Mucosa of stomach (tissue), 1 donor: Measurements from ENCODE around the gene CLMN.

Source experiments
- H3K27me3 ChIP-seq: one replicate; pipeline ENCODE4 v1.7.0; 2013; ENCODE audit warnings: mild to moderate bottlenecking, low read length; ENCODE audit not compliant: control insufficient read depth, insufficient read depth
- H3K36me3 ChIP-seq: one replicate; pipeline ENCODE4 v1.7.0; 2013; ENCODE audit warnings: low read length; ENCODE audit not compliant: control insufficient read depth, insufficient read depth
- H3K4me1 ChIP-seq: one replicate; pipeline ENCODE4 v1.7.0; 2013; ENCODE audit warnings: mild to moderate bottlenecking, low read length; ENCODE audit not compliant: control insufficient read depth, insufficient read depth
- H3K4me3 ChIP-seq: one replicate; pipeline ENCODE4 v1.7.0; 2013; ENCODE audit warnings: low read length
- H3K9ac ChIP-seq: one replicate; pipeline ENCODE4 v1.7.0; 2013; ENCODE audit warnings: mild to moderate bottlenecking, low read length, moderate library complexity
- H3K9me3 ChIP-seq: one replicate; pipeline ENCODE4 v1.7.0; 2013; ENCODE audit warnings: mild to moderate bottlenecking, low read length, moderate library complexity; ENCODE audit not compliant: control insufficient read depth
- donor health status: Pancreatic carcinoma.

Gene CLMN

DNA sequence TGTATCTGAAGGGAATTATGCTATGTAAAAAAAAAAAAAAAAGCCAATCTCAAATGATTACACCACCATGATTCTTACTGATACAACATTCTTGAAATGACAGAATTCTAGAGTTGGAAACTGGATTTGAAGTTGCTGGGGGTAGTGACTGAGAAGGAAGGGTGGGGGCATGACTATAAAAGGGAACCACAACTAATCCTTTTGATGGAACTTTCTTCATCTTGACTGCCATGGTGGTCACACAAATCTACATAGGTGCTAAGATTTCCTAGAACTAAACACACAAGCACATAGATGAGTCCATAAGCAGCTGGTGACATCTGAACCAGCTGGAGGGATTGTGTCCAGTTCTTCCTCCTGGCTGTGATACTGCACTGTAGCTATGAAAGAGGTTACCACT lies 51.4 kb downstream of the CLMN start:
- no peaks in the 10 kb centered on the region for H3K27me3 ChIP-seq
- no peaks in the 10 kb centered on the region for H3K36me3 ChIP-seq
- no peak overlapping the region for H3K4me3 ChIP-seq
- no peaks in the 10 kb centered on the region for H3K9me3 ChIP-seq
- peaks cover 51% of the 10 kb centered on the region for H3K4me1 ChIP-seq
- H3K9ac ChIP-seq = no peak overlapping the region

DNA sequence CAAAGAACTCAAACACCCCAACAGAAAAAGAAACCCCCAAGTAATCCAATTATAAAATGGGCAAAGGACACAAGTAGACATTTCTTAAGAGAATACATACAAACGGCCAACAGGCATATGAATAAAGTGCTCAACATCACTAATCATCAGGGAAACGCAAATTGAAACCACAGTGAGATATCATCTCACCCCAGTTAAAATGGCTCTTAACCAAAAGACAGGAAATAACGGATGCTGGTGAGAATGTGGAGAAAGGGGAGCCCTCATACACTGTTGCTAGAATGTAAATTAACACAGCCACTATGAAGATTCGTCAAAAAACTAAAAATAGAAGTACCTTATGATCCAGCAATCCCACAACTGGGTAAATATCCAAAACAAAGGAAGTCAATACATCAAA lies 52.4 kb downstream of the CLMN start:
- H3K4me3 ChIP-seq = no peak overlapping the region
- H3K9ac ChIP-seq = no peak overlapping the region
- no peaks in the 10 kb centered on the region for H3K36me3 ChIP-seq
- H3K27me3 ChIP-seq = no peaks in the 10 kb centered on the region
- no peaks in the 10 kb centered on the region for H3K9me3 ChIP-seq
- peaks cover 51% of the 10 kb centered on the region for H3K4me1 ChIP-seq

DNA sequence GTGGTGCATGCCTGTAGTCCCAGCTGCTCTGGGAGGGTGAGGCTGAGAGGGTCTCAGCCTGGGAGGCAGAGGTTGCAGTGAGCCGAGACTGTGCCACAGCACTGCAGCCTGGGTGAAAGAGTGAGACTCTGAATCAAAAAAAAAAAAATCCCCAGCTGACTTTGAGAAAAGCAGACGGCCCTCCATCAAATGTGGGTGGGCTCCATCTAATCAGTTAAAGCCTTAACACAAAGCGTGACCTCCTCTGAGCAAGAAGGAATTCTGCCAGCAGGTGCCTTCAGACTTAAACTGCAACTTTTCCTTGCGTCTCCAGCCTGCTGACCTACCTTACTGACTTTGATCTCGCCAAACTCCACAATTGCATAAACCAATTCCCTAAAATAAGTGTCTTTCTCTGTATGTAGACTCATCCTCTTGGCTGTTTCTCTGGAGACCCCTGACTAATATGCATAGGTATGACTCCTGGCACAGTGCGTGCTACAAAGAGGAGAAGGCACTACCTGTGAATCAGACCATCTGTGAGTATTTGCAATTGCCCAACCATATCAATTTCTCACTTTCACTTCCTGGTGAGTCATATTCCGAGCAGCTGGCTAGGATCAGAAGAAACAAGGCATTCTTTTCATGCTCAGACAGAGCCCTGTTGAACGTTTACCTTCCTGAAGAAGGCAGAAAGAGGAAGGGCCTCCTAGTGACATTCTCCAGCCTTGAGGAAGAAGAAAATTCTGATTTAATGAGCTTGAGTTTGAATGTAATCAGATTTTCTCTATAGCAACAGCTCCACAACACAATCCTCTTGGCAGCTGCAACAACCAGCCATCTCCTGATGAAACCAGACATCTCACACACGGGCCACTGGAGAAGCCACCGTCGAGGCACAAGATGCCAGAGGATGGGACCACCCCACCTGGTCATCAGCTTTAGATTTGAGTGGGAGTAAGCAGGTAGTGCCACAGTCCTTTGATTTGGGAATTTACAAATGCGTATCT lies 54.3 kb downstream of the CLMN start:
- peak overlapping the region; percentile 50 for H3K9ac ChIP-seq
- H3K4me1 ChIP-seq = peaks cover 53% of the 10 kb centered on the region
- H3K4me3 ChIP-seq = no peak overlapping the region
- no peaks in the 10 kb centered on the region for H3K27me3 ChIP-seq
- H3K9me3 ChIP-seq = no peaks in the 10 kb centered on the region
- no peaks in the 10 kb centered on the region for H3K36me3 ChIP-seq

DNA sequence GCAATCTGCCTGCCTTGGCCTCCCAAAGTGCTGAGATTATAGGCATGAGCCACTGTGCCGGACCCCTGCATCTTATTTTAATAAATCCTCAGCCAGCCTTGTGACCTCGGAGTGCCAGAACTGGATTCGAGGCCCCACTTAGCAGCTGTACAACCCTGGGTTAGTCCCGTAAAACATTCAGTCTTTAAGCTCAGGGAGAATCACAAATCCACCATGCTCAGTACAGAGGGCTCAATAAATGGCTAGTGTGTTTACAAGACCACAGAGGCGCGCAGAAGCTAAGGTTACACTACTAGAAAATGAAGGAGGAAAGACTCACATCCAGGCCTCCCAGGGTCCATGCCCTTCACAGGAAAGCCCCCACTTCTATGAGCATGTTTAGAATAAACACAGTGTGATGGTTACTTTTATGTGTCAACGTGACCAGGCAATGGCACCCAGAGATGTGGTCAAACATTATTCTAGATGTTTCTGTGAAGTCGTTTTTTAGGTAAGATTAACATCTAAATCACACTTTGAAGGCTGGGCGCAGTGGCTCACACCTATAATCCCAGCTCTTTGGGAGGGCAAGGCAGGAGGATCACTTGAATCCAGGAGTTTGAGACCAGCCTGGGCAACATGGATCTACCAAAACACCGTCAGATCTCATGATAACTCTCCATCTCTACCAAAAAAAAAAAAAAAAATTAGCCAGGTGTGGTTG lies 55.3 kb downstream of the CLMN start:
- Histone ChIP-seq H3K36me3 (no peaks in the 10 kb centered on the region), H3K9ac (peak overlapping the region; percentile 50), H3K4me3 (no peak overlapping the region)

DNA sequence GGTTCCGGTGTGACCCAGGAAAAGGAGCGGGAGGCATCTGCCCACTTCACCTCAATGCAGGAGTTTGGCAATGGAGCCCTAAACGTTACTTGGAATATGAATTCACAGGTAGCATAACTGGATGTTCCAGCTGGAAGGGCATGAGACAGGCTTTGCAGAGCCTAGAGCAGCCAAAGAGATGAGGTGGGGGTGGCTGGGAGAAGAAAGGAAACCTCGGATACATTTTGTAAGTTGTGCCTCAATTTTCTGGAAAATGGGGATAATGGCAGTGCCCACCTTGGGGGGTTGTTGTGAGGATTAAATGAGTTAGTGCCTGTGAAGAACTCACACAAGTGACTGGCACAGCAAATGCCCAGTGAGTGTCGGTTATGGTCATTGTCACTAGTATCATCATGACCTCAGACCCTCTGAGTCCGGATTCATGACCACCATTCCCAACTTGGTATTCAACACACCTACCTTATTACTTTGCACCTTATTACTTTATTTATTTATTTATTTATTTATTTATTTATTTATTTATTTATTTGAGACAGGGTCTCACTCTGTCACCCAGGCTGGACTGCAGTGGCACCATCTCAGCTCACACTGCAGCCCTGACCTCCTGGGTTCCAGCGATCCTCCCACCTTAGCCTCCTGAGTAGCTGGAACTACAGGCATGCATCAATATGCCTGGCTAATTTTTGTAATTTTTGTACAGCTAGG lies 56.0 kb downstream of the CLMN start:
- Histone ChIP-seq H3K4me3 (no peak overlapping the region), H3K36me3 (no peaks in the 10 kb centered on the region), H3K4me1 (peaks cover 53% of the 10 kb centered on the region), H3K9ac (peak overlapping the region; percentile 9), H3K27me3 (no peaks in the 10 kb centered on the region), H3K9me3 (no peaks in the 10 kb centered on the region)

More for the DNA sequence above, 55.3 kb downstream of the CLMN start:
- H3K27me3 ChIP-seq = no peaks in the 10 kb centered on the region
- peaks cover 53% of the 10 kb centered on the region for H3K4me1 ChIP-seq
- no peaks in the 10 kb centered on the region for H3K9me3 ChIP-seq

DNA sequence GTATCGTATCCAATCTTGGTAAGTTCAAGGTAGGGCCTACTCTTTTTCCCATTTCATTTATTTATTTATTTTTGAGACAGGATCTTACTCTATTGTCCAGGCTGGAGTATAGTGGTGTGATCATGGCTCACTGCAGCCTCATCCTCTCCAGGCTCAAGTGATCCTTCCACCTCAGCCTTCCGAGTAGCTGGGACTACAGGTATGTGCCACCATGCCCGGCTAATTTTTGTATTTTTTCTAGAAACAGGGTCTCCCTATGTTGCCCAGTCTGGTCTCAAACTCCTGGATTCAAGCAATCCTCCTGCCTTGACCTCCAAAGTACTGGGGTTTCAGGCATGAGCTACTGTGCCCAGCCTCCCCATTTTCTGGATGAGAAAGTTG lies 57.2 kb downstream of the CLMN start:
- Histone ChIP-seq H3K4me1 (peaks cover 57% of the 10 kb centered on the region), H3K27me3 (no peaks in the 10 kb centered on the region), H3K36me3 (no peaks in the 10 kb centered on the region), H3K9me3 (no peaks in the 10 kb centered on the region), H3K9ac (no peak overlapping the region), H3K4me3 (no peak overlapping the region)

DNA sequence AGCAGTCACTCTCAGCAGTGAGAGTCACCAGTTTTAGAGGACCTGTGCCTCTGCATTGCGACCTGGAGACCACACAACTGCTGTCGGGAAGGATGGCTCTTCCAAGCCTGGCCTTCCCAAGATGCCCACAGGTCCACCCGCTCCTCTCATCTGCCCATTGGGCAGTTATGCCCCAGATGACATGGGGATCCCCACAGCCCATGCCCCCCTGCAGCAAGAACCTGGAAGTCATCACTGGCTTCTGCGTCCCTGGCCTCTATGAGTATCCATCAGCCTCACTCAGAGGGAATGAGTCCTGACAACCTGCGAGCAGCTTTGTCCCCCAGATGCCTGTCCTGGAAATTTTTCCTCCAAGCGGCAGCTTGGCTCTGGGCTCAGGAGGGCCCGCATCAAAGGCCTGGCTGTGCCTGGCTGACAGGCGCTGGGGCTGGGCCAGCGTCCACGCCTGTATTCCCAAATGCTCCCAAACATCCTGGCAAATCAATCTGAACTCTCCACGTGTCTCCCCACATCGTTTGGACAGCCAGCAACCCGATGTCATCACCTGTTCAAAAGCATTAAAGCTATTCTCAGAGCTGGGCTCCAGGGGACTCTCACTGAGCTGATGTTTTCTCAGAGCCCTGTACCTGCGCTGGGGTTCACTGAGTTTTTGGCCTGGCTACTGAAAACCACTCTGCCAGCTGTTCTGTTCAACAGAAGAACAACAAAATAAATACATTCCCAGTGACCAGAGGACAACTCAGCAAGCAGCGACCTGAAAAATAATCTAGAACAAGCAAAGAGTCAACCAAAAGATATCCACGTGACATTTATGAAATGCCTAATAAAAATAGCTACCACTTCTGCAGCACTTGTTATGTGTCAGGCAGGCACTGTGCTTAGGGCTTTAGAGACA lies 57.8 kb downstream of the CLMN start:
- Histone ChIP-seq H3K27me3 (no peaks in the 10 kb centered on the region), H3K9me3 (no peaks in the 10 kb centered on the region), H3K9ac (peak overlapping the region; percentile 38), H3K4me1 (peaks cover 52% of the 10 kb centered on the region), H3K4me3 (no peak overlapping the region), H3K36me3 (no peaks in the 10 kb centered on the region)

DNA sequence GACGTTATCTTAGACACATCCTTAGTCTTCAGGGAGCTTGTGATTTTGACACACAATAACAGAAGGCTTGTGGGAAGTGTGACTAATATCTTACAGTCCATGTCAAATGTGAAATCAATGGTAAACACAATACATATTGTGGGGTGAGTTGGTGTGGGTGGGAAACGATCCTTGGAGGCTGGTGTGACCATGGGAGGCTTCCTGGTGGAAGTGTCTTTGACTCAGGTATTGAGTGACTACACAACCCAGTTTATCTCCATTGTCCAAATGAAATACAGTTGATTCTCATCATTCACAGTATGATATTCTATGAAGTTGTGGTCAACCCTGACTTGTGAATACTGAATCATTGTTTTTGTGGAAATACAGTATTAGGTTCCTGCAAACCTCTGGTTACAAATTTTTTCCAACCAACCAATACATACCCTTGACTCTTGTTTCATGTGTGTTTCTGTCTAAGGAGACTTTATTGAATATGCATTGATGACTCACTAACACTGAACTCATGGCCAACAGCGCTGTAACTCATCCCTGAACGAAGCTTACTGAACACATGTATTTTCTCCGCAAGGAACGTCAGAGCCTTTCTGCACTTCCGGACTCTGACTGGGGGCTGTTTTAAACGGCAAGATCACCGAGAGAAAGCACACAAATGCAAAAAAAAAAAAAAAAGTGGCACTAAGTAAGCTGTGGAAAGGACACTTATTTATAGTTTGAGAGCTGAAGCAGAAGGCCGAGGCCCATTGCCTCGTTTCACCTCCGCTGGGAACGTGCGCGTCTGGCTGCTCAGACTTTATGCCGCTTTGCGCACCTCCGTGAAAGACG lies 59.0 kb downstream of the CLMN start:
- peaks cover 47% of the 10 kb centered on the region for H3K4me1 ChIP-seq
- H3K36me3 ChIP-seq = no peaks in the 10 kb centered on the region
- H3K4me3 ChIP-seq = no peak overlapping the region
- no peaks in the 10 kb centered on the region for H3K9me3 ChIP-seq
- no peak overlapping the region for H3K9ac ChIP-seq
- no peaks in the 10 kb centered on the region for H3K27me3 ChIP-seq

DNA sequence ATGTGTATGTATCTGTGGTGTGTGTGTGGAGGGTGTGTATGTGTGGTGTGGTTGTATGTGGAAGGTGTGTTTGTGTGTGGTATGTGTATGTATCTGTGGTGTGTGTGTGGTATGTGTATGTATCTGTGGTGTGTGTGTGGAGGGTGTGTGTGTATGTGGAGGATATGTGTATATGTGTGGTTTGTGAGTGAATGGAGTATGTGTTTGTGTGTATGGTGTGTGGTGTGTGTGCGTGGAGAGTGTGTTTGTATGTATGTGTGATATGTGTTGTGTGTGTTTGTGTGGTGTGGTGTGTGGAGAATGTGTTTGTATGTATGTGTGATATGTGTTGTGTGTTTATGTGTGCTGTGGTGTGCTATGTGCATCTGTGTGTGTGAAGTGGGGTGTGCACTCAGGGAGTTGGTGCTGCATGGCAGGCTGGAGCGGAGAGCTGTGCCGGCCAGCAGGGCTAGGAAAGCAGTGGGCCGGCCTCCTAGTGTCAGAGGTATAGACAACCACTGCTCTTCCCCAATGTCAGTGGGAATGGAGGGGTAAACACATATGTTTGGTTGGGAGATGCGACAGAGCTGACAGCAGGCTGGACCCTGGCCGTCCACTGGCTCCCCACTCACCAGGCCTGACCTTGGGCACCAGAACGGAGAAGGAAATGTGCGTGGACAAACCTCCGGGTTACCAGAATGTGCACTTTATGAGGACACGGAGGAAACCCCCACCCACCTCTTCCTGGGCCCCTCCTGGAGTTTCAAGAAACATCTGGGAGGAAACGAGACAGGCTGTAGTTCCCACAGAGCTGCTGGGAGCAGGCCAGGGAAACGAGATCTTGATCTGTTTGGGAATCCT lies 60.7 kb downstream of the CLMN start:
- H3K9me3 ChIP-seq = no peaks in the 10 kb centered on the region
- H3K4me3 ChIP-seq = no peak overlapping the region
- H3K27me3 ChIP-seq = no peaks in the 10 kb centered on the region
- peaks cover 43% of the 10 kb centered on the region for H3K4me1 ChIP-seq
- H3K9ac ChIP-seq = no peak overlapping the region
- no peaks in the 10 kb centered on the region for H3K36me3 ChIP-seq

DNA sequence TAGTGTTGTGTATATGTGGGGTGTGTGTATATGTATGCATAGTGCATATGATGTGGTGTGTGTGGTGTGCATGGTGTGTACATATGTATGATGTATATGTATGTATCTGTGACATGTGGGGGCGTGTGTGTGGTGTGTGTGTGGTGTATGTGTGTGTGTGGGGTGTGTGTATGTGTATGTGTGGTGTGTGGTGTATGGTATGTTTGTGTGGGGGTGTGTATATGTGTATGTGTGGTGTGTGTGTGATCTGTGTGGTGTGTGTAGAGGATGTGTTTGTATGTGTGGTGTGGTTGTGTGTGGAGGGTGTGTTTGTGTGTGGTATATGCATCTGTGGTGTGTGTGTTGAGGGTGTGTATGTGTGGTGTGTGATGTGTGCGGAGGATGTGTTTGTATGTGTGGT lies 61.6 kb downstream of the CLMN start:
- Histone ChIP-seq H3K27me3 (no peaks in the 10 kb centered on the region), H3K9ac (no peak overlapping the region), H3K9me3 (no peaks in the 10 kb centered on the region), H3K4me3 (no peak overlapping the region), H3K36me3 (no peaks in the 10 kb centered on the region), H3K4me1 (peaks cover 41% of the 10 kb centered on the region)
